Measurements from ENCODE around the gene FMR1. TPM values are rescaled to one million over a fixed set of nuclear protein-coding genes. Genes with fewer than 3 reads are reported as not detected.

The FMR1 gene
- 45.4 TPM for total RNA-seq (ENCODE audit: unreplicated experiment)
- long read RNA-seq, partial matches to known transcripts, result 1 of 4 reads
- long read RNA-seq, other reads (novel, unspliced or antisense), result 3 of 4 reads

- Mint-ChIP-seq H3K27me3 (ENCODE audit: unreplicated experiment) (peaks cover 2% of the 10 kb centered on the region), H3K4me3 (ENCODE audit: unreplicated experiment) (peak within 1 kb of the TSS; percentile 98), H3K9me3 (ENCODE audit: unreplicated experiment) (peaks cover 2% of the 10 kb centered on the region), H3K27ac (ENCODE audit: unreplicated experiment) (peak within 1 kb of the TSS; percentile 92), H3K4me1 (ENCODE audit: low read depth, unreplicated experiment) (peaks cover 12% of the 10 kb centered on the region), H3K36me3 (ENCODE audit: unreplicated experiment) (no peaks in the 10 kb centered on the region)
- TF ChIP-seq CTCF (IDR thresholded peaks at IDR 0.05; ENCODE audit: partially characterized antibody, unreplicated experiment), result no peak
- peak; percentile 86 for DNase-seq
Measured at GRCh38 chrX:147911192-147912022, at the start of gene FMR1. Gene FMR1, plus strand, starts transcription at chrX:147911919. Its CDS starts 261 bp downstream, at chrX:147912180.

- Mint-ChIP-seq H3K4me3 (ENCODE audit: unreplicated experiment) (no peak overlapping the region), H3K27me3 (ENCODE audit: unreplicated experiment) (no peaks in the 10 kb centered on the region), H3K36me3 (ENCODE audit: unreplicated experiment) (no peaks in the 10 kb centered on the region), H3K9me3 (ENCODE audit: unreplicated experiment) (no peaks in the 10 kb centered on the region), H3K27ac (ENCODE audit: unreplicated experiment) (no peak overlapping the region), H3K4me1 (ENCODE audit: low read depth, unreplicated experiment) (no peaks in the 10 kb centered on the region)
- DNase-seq, result no peak
- TF ChIP-seq CTCF (IDR thresholded peaks at IDR 0.05; ENCODE audit: partially characterized antibody, unreplicated experiment), result no peak
Measured at GRCh38 chrX:147875866-147876596, 35.7 kb upstream of the FMR1 start.

GRCh38 chrX:147876849-147877646, 34.7 kb upstream of the FMR1 start:
- H3K27ac Mint-ChIP-seq (ENCODE audit: unreplicated experiment), result no peak overlapping the region
- H3K9me3 Mint-ChIP-seq (ENCODE audit: unreplicated experiment), result no peaks in the 10 kb centered on the region
- no peak for DNase-seq
- no peak for TF ChIP-seq CTCF (IDR thresholded peaks at IDR 0.05; ENCODE audit: partially characterized antibody, unreplicated experiment)
- no peaks in the 10 kb centered on the region for H3K36me3 Mint-ChIP-seq (ENCODE audit: unreplicated experiment)
- no peaks in the 10 kb centered on the region for H3K27me3 Mint-ChIP-seq (ENCODE audit: unreplicated experiment)
- H3K4me1 Mint-ChIP-seq (ENCODE audit: low read depth, unreplicated experiment), result no peaks in the 10 kb centered on the region
- H3K4me3 Mint-ChIP-seq (ENCODE audit: unreplicated experiment), result no peak overlapping the region

- no peak for DNase-seq
- Mint-ChIP-seq H3K4me1 (ENCODE audit: low read depth, unreplicated experiment) (no peaks in the 10 kb centered on the region), H3K27me3 (ENCODE audit: unreplicated experiment) (no peaks in the 10 kb centered on the region), H3K4me3 (ENCODE audit: unreplicated experiment) (no peak overlapping the region), H3K27ac (ENCODE audit: unreplicated experiment) (no peak overlapping the region), H3K36me3 (ENCODE audit: unreplicated experiment) (no peaks in the 10 kb centered on the region), H3K9me3 (ENCODE audit: unreplicated experiment) (no peaks in the 10 kb centered on the region)
- TF ChIP-seq CTCF (IDR thresholded peaks at IDR 0.05; ENCODE audit: partially characterized antibody, unreplicated experiment), result no peak
Measured at GRCh38 chrX:147877726-147878125, 34.0 kb upstream of the FMR1 start.

Data from glutamatergic neuron (in vitro differentiated cells).